Esophagus muscularis mucosa (tissue), 4 donors: Measurements from ENCODE around the gene SRXN1. TPM values are rescaled to one million over a fixed set of nuclear protein-coding genes. Genes with fewer than 3 reads are reported as not detected.

Experiments used
- DNase-seq: peaks from one replicate; pipeline ENCODE4 v3.0.0-alpha.2; 2017; ENCODE audit errors: extremely low spot score
- H3K27ac ChIP-seq, 4 donors: fragments of 200-600 bp; sonication (generic); replicated peaks in 1 of 4; 1 replicate in 3 of 4; 2 replicates in 1 of 4; pipeline ENCODE4 v1.5.1; 2016 to 2019; ENCODE audit warnings: mild to moderate bottlenecking in 1 of 4
- H3K27me3 ChIP-seq, 4 donors: fragments of 200-600 bp; sonication (generic); one replicate each; pipeline versions ENCODE4 v1.5.1 to v1.6.0; 2016 to 2019
- H3K36me3 ChIP-seq, 4 donors: fragments of 200-600 bp; sonication (generic); one replicate each; pipeline ENCODE4 v1.5.1; 2016 to 2019
- H3K4me1 ChIP-seq, 4 donors: fragments of 200-600 bp; sonication (generic); one replicate each; pipeline ENCODE4 v1.5.1; 2016 to 2019
- H3K4me3 ChIP-seq, 4 donors: fragments of 200-600 bp; sonication (generic); 1 replicate in 2 of 4; 2 replicates in 2 of 4; pipeline ENCODE4 v1.5.1; 2016 to 2019; ENCODE audit warnings: mild to moderate bottlenecking in 4 of 4, moderate library complexity in 1 of 4
- H3K9me3 ChIP-seq, 4 donors: fragments of 200-600 bp; sonication (generic); 1 replicate in 3 of 4; 2 replicates in 1 of 4; pipeline ENCODE4 v1.5.1; 2016 to 2019
- CTCF ChIP-seq, 3 experiments: fragments of 200-600 bp in 2 of 3; fragments of 450-650 bp in 1 of 3; sonication (generic) in 2 of 3; IDR thresholded peaks; one replicate each; pipeline ENCODE4 v1.5.1; 2017 to 2019; ENCODE audit warnings: antibody characterized with exemption in 3 of 3, mild to moderate bottlenecking in 2 of 3, moderate library complexity in 1 of 3
- EP300 ChIP-seq: sonication (generic); formaldehyde crosslinking; IDR thresholded peaks from one replicate; pipeline ENCODE4 v1.6.1; 2017; ENCODE audit warnings: antibody characterized with exemption
- POLR2A ChIP-seq: fragments of 450-650 bp; IDR thresholded peaks from one replicate; pipeline ENCODE4 v1.6.1; 2017; ENCODE audit warnings: antibody characterized with exemption, moderate library complexity, mild to moderate bottlenecking, low read depth
- POLR2AphosphoS5 ChIP-seq, 2 donors: sonication (generic); formaldehyde crosslinking; IDR thresholded peaks; one replicate each; pipeline ENCODE4 v1.6.1; 2017; ENCODE audit warnings: antibody characterized with exemption in 2 of 2
- WGBS: methylation state at CpG from one replicate; pipeline ENCODE4 v1.1.5; 2018; 5-methylcytosine and 5-hydroxymethylcytosine counted together
- intact Hi-C: fragments of 100-400 bp; cut with DNase I; formaldehyde crosslinking; loops from one replicate; pipeline ENCODE4 v1.15.1; 2023
- total RNA-seq, 4 donors: library from RNA; depleted of rRNA; stranded (reverse); fragments of >200 nt; gene quantifications; one replicate each; pipeline versions ENCODE4 v1.1.0 to v1.2.1, GENCODE V29; 2016

The SRXN1 gene
- total RNA-seq, 4 donors from 2014 or later = 37.0 to 58.2 (median 41.4) TPM

- Histone ChIP-seq H3K4me1 (peaks cover 21 to 36% (median 23%) of the 10 kb centered on the region in 4 donors), H3K36me3 (no peaks in the 10 kb centered on the region), H3K27me3 (peaks cover 0 to 91% (median 29%) of the 10 kb centered on the region in 4 donors), H3K9me3 (no peaks in the 10 kb centered on the region), H3K4me3 (no peak overlapping the region), H3K27ac (no peak overlapping the region)
- intact Hi-C loops = no loop called here
- WGBS = 37% methylated on average over 7 of the region's 7 CpGs
- no peak for TF ChIP-seq POLR2A
- TF ChIP-seq EP300 = no peak
- TF ChIP-seq CTCF (IDR thresholded peaks at IDR 0.05) = no peak
- TF ChIP-seq POLR2AphosphoS5 (IDR thresholded peaks at IDR 0.05) = no peak
- DNase-seq = no peak
These were observed 20.1 kb upstream of the SRXN1 start for GRCh38 chr20:672963-673602.

GRCh38 chr20:671252-672030, 18.4 kb upstream of the SRXN1 start:
- H3K36me3 ChIP-seq = no peaks in the 10 kb centered on the region
- H3K4me3 ChIP-seq = no peak overlapping the region
- DNase-seq = no peak
- H3K27ac ChIP-seq = no peak overlapping the region
- H3K9me3 ChIP-seq = no peaks in the 10 kb centered on the region
- WGBS = 61% methylated on average over 9 of the region's 9 CpGs
- H3K27me3 ChIP-seq = peaks cover 0 to 90% (median 28%) of the 10 kb centered on the region in 4 donors
- intact Hi-C loops = no loop called here
- peaks cover 16 to 36% (median 17%) of the 10 kb centered on the region in 4 donors for H3K4me1 ChIP-seq
- TF ChIP-seq CTCF (IDR thresholded peaks at IDR 0.05) (no peak), POLR2A (no peak), EP300 (no peak), POLR2AphosphoS5 (IDR thresholded peaks at IDR 0.05) (no peak)

- intact Hi-C loops = loop anchor here (5.0 kb wide), 1 partner anchor 107 kb away; no protein-coding TSS in a partner anchor
- TF ChIP-seq POLR2AphosphoS5 (IDR thresholded peaks at IDR 0.05) = no peak
- no peak for TF ChIP-seq POLR2A
- no peak for TF ChIP-seq CTCF (IDR thresholded peaks at IDR 0.05)
- no peak for TF ChIP-seq EP300
- H3K9me3 ChIP-seq = no peaks in the 10 kb centered on the region
- H3K4me1 ChIP-seq = peaks cover 0 to 22% (median 0%) of the 10 kb centered on the region in 4 donors
- H3K27ac ChIP-seq = no peak overlapping the region
- H3K36me3 ChIP-seq = no peaks in the 10 kb centered on the region
- H3K4me3 ChIP-seq = no peak overlapping the region
- 60% methylated on average over 4 of the region's 7 CpGs for WGBS
- DNase-seq = no peak
- peaks cover 0 to 98% (median 46%) of the 10 kb centered on the region in 4 donors for H3K27me3 ChIP-seq
These were observed 16.6 kb upstream of the SRXN1 start for GRCh38 chr20:669573-669972.

GRCh38 chr20:668638-669037, 15.6 kb upstream of the SRXN1 start:
- Histone ChIP-seq H3K4me3 (no peak overlapping the region), H3K9me3 (no peaks in the 10 kb centered on the region), H3K27ac (no peak overlapping the region), H3K36me3 (no peaks in the 10 kb centered on the region), H3K4me1 (peaks cover 1 to 22% (median 2%) of the 10 kb centered on the region in 4 donors), H3K27me3 (peaks cover 0 to 97% (median 48%) of the 10 kb centered on the region in 4 donors)
- intact Hi-C loops = loop anchor here (5.0 kb wide), 1 partner anchor 106 kb away; no protein-coding TSS in a partner anchor
- TF ChIP-seq CTCF (IDR thresholded peaks at IDR 0.05) = no peak
- TF ChIP-seq POLR2AphosphoS5 (IDR thresholded peaks at IDR 0.05) = no peak
- no peak for TF ChIP-seq EP300
- TF ChIP-seq POLR2A = no peak
- no peak for DNase-seq
- 80% methylated on average over 3 of the region's 3 CpGs for WGBS
